ENCODE measurements around the gene ARVCF.
"Not testable (repeated sequence)": the region's sequence is repeated elsewhere in the genome, so short reads cannot be mapped to it uniquely, and the experiment has no call there.

Gene ARVCF

GRCh38 chr22:19931514-19931913 lies 85.1 kb downstream of the ARVCF start:
- DNase-seq = no peak

GRCh38 chr22:19930551-19931486 lies 85.8 kb downstream of the ARVCF start:
- DNase-seq = no peak

- DNase-seq = no peak
Measured at GRCh38 chr22:19929586-19930550, 86.8 kb downstream of the ARVCF start.

GRCh38 chr22:19928207-19928606 lies 88.4 kb downstream of the ARVCF start:
- DNase-seq = no peak

- DNase-seq = no peak
Measured at GRCh38 chr22:19927696-19928095, 88.9 kb downstream of the ARVCF start.

GRCh38 chr22:19926028-19926427 lies 90.6 kb downstream of the ARVCF start:
- DNase-seq = not testable (repeated sequence)

GRCh38 chr22:19923914-19924513 lies 92.6 kb downstream of the ARVCF start:
- no peak for DNase-seq

GRCh38 chr22:19921544-19922081 lies 95.0 kb downstream of the ARVCF start:
- DNase-seq = no peak

Data from DMS 273 treated with DMSO at 0.1 percent for 48 hours (cell line).